Body of pancreas (tissue), 4 donors: ENCODE measurements around the gene MAP4K2.

ENCODE experiments used
- POLR2A ChIP-seq, 3 donors: fragments of 450-650 bp; IDR thresholded peaks; one replicate each; pipeline ENCODE4 v1.6.1; 2016; ENCODE audit warnings: antibody characterized with exemption in 3 of 3, mild to moderate bottlenecking in 2 of 3
- TF ChIP-seq, protein P1 (sequence below), 7 experiments: fragments of 450-650 bp in 4 of 7; fragments of 200-600 bp in 3 of 7; sonication (generic) in 3 of 7; IDR thresholded peaks; one replicate each; pipeline ENCODE4 v1.5.1; 2016 to 2019; ENCODE audit warnings: antibody characterized with exemption in 7 of 7

DNA sequence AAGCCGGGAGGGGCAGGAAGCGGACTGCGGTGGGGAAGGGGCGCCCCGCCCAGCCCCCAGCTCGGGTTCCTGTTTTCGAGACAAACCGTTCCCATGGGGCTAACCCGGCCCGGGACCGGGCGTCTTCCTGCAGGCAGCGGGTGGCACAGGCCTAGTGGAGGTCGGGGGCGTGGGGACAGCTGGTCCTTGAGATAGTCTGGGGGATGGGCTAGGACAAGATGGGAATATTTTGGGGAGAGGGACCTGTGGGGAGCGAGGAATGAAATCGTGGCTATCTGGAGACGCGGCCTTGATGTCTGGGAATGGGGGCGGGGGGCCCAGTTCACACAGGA, 57.9 kb downstream of the MAP4K2 start:
- TF ChIP-seq, protein P1, sequence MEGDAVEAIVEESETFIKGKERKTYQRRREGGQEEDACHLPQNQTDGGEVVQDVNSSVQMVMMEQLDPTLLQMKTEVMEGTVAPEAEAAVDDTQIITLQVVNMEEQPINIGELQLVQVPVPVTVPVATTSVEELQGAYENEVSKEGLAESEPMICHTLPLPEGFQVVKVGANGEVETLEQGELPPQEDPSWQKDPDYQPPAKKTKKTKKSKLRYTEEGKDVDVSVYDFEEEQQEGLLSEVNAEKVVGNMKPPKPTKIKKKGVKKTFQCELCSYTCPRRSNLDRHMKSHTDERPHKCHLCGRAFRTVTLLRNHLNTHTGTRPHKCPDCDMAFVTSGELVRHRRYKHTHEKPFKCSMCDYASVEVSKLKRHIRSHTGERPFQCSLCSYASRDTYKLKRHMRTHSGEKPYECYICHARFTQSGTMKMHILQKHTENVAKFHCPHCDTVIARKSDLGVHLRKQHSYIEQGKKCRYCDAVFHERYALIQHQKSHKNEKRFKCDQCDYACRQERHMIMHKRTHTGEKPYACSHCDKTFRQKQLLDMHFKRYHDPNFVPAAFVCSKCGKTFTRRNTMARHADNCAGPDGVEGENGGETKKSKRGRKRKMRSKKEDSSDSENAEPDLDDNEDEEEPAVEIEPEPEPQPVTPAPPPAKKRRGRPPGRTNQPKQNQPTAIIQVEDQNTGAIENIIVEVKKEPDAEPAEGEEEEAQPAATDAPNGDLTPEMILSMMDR (IDR thresholded peaks at IDR 0.05): no peak
- TF ChIP-seq POLR2A (IDR thresholded peaks at IDR 0.05): peak in 1 of 3 donors; percentile 22
